ENCODE measurements around the gene GSDMA. TPM values are rescaled to one million over a fixed set of nuclear protein-coding genes. Genes with fewer than 3 reads are reported as not detected.

GSDMA gene
- total RNA-seq, 2 donors from 2014 or later: 0.17 to 0.90 TPM

DNA sequence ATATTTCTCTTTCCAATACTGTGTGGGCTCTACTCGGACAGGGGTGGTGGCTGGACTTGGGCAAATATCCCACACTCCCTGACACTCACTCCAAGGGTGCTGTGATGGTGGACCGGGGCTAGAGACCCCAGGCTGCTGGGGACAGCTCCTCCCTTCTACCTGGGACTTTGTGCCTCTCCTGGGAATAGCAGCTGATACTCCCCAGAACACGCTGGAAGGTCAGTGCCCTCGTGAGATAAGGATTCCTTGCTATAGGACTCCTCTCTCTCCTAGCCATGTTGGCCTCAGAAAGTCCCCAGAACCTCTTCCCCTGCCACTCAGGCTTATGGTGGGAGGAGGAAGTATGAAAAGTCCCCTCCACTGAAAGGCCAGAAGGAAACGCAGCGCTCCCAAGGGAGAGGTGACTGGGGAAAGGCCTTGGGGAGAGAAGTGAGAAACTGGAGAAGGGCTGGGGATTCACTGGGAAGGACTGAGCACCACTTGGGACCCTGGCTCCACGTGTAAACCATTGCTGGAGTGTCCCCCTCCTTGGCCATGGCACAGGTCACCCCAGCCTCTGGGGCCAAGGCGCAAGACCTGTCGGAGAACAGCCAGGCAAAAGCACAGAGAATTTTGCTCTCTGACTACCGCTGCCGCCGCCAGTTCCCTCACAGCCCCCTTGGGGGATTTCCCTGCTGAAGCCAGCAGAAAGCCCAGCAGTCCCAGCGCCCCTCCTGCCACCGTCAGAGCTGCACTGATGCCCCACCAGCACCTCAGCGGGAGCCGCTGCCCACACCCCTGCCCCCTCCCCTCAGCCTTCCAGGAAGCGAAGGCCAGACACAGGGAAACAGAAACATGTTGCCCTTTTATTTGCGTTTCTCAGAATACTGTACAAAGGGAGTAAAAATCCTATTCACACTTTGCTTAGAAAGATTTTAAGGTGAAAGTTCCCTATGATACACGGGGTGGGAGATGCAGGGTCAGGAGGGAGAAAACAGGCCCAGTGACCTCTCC, 42.3 kb upstream of the GSDMA start:
- Histone ChIP-seq H3K4me3 (no peak overlapping the region), H3K27me3 (no peaks in the 10 kb centered on the region), H3K4me1 (peaks cover 4% of the 10 kb centered on the region), H3K36me3 (peaks cover 12% of the 10 kb centered on the region), H3K9ac (ENCODE audit: low read depth in 2 of 2, low read length in 2 of 2) (no peak overlapping the region), H3K9me3 (no peaks in the 10 kb centered on the region), H3K27ac (no peak overlapping the region)
- no peak for DNase-seq
- intact Hi-C loops (cut with DNase I): no loop called here
- TF ChIP-seq, protein P1, sequence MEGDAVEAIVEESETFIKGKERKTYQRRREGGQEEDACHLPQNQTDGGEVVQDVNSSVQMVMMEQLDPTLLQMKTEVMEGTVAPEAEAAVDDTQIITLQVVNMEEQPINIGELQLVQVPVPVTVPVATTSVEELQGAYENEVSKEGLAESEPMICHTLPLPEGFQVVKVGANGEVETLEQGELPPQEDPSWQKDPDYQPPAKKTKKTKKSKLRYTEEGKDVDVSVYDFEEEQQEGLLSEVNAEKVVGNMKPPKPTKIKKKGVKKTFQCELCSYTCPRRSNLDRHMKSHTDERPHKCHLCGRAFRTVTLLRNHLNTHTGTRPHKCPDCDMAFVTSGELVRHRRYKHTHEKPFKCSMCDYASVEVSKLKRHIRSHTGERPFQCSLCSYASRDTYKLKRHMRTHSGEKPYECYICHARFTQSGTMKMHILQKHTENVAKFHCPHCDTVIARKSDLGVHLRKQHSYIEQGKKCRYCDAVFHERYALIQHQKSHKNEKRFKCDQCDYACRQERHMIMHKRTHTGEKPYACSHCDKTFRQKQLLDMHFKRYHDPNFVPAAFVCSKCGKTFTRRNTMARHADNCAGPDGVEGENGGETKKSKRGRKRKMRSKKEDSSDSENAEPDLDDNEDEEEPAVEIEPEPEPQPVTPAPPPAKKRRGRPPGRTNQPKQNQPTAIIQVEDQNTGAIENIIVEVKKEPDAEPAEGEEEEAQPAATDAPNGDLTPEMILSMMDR (IDR thresholded peaks at IDR 0.05): no peak

DNA sequence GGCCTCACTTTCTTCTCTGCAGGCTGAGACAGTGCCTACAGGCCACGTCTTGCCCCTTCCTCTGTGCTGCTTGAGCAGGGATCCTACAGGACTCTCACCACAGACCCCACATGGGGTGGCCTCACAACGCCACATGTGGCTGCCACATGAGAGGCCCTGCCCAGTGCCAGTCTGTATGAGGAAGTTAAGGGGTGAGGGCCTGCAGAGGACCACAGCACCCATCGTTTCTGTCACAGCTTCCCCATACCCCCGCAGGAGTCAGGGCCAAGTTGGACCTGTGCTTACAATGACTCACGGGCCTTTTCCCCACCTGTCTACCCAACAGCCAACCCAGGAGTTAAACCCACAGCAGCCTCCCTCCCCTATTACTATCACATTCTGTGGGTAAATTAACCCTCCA, 41.5 kb upstream of the GSDMA start:
- Histone ChIP-seq H3K9ac (ENCODE audit: low read depth in 2 of 2, low read length in 2 of 2) (peak overlapping the region in 1 of 2 donors; percentile 24), H3K36me3 (peaks cover 12% of the 10 kb centered on the region), H3K27ac (no peak overlapping the region), H3K4me3 (no peak overlapping the region), H3K9me3 (no peaks in the 10 kb centered on the region), H3K4me1 (peaks cover 10% of the 10 kb centered on the region), H3K27me3 (no peaks in the 10 kb centered on the region)
- intact Hi-C loops (cut with DNase I): no loop called here
- TF ChIP-seq, protein P1 (IDR thresholded peaks at IDR 0.05): no peak
- no peak for DNase-seq

DNA sequence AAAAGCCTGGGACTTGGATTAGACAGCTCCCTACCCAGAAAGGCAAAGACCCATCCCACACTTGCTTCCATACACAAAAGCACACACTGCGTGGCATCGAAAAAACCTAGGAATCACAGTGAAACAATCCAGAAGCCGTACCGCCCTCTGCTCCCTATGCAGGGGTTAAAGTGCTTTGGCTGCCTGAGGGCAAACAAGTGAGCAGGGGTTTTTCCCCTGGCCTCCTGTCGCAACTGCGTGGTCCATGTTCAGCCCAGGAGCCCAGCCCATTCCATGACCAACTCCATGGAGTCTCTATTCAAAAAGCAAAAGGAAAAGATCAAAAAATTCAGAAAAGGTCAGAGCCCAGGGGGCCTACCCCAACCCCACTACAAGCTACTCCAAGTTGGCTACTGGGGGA, 40.8 kb upstream of the GSDMA start:
- no peak overlapping the region for H3K9ac ChIP-seq (ENCODE audit: low read depth in 2 of 2, low read length in 2 of 2)
- H3K4me3 ChIP-seq: no peak overlapping the region
- no peaks in the 10 kb centered on the region for H3K27me3 ChIP-seq
- H3K4me1 ChIP-seq: peaks cover 14% of the 10 kb centered on the region
- DNase-seq: no peak
- intact Hi-C loops (cut with DNase I): no loop called here
- TF ChIP-seq, protein P1 (IDR thresholded peaks at IDR 0.05): no peak
- peaks cover 12% of the 10 kb centered on the region for H3K36me3 ChIP-seq
- H3K9me3 ChIP-seq: no peaks in the 10 kb centered on the region
- no peak overlapping the region for H3K27ac ChIP-seq

DNA sequence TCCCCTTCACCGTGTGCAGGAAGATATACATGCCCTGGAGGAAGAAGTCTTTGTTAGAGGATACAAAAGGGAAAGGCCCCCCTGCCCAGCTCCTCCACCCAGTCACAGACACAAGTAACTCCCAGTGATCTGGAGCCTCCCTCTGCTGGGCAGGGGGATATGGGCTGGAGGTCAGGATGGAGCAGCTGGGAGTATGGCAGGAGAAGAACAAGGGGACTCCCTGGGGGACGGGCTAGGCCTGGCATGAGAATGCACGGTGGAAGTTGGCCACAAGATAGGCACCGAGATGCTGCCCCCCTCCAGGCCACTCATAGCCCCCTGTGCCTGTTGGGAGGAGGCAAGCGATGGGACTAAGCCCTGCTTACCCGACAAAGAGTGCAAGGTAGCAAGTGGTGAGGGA, 39.6 kb upstream of the GSDMA start:
- H3K27me3 ChIP-seq: no peaks in the 10 kb centered on the region
- H3K4me1 ChIP-seq: peaks cover 14% of the 10 kb centered on the region
- DNase-seq: no peak

DNA sequence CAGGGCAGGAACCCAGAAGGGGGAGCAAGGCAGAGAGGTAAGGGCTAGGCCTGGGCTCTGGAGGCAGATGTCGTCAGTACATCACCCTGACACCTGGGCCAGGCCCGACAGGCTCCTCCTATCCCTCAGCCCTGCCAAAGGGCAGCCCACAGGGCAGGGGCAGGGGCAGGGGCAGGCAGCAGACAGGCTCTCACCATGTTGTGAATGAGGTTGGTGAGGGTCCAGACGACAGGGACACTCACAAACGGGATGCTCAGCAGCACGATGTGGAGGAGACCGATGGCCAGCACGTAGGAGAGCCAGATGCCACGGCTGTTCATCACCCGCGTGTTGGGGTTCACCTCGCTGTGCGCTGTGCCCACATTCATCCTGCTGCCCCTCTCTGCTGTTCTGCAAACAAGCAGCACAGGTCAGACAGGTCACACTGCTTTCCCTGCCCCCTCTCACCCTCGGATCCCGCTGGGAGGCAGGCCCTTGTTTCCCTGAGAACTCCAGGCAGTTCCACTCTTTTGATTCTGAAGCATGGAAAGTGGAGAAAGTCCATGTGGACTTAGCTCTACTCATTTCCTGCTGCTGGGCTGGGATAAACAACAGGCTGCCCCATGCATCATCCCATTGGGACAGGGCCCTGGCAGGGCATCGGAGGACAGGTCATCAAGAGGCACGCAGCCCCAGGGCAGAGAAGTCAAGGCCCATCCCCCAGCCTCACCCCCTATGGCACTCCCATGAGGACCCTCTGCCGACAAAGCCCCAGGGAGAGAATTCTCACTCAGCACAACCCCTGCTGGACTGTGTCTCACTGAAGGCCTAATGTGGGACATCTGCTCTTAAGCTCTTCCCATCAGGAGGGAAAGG, 38.7 kb upstream of the GSDMA start:
- intact Hi-C loops (cut with DNase I): no loop called here
- no peaks in the 10 kb centered on the region for H3K9me3 ChIP-seq
- no peak overlapping the region for H3K4me3 ChIP-seq
- no peaks in the 10 kb centered on the region for H3K27me3 ChIP-seq
- TF ChIP-seq, protein P1 (IDR thresholded peaks at IDR 0.05): no peak
- H3K27ac ChIP-seq: no peak overlapping the region
- peaks cover 14% of the 10 kb centered on the region for H3K4me1 ChIP-seq
- H3K36me3 ChIP-seq: peaks cover 12% of the 10 kb centered on the region
- no peak for DNase-seq
- H3K9ac ChIP-seq (ENCODE audit: low read depth in 2 of 2, low read length in 2 of 2): peak overlapping the region in 1 of 2 donors; percentile 27

More for the DNA sequence above, 39.6 kb upstream of the GSDMA start:
- intact Hi-C loops (cut with DNase I): no loop called here
- Histone ChIP-seq H3K27ac (no peak overlapping the region), H3K9ac (ENCODE audit: low read depth in 2 of 2, low read length in 2 of 2) (no peak overlapping the region), H3K9me3 (no peaks in the 10 kb centered on the region), H3K36me3 (peaks cover 12% of the 10 kb centered on the region), H3K4me3 (no peak overlapping the region)
- TF ChIP-seq, protein P1 (IDR thresholded peaks at IDR 0.05): no peak
